Activated T-cell treated with anti-CD3 and anti-CD28 coated beads, Interleukin-2, amount 50 U/mL, for 24 hours (primary cell): Measurements from ENCODE around the gene RALGPS1.

Experiments
- DNase-seq: peaks from one replicate; pipeline ENCODE4 v3.0.0-alpha.2; 2020
- H3K27ac Mint-ChIP-seq: 2 replicates; pipeline ENCODE4 v1.8.0; 2020; ENCODE audit warnings: mild to moderate bottlenecking, mixed read lengths
- H3K27me3 Mint-ChIP-seq: 2 replicates; pipeline ENCODE4 v1.8.0; 2020; ENCODE audit warnings: mixed read lengths
- H3K36me3 Mint-ChIP-seq: 2 replicates; pipeline ENCODE4 v1.8.0; 2020; ENCODE audit warnings: low read depth, mixed read lengths
- H3K4me1 Mint-ChIP-seq: 2 replicates; pipeline ENCODE4 v1.8.0; 2020; ENCODE audit warnings: low read depth, mixed read lengths
- H3K4me3 Mint-ChIP-seq: 2 replicates; pipeline ENCODE4 v1.8.0; 2020; ENCODE audit warnings: mild to moderate bottlenecking, moderate library complexity, mixed read lengths
- H3K9me3 Mint-ChIP-seq: 2 replicates; pipeline ENCODE4 v1.8.0; 2020; ENCODE audit warnings: mixed read lengths

RALGPS1 gene

GRCh38 chr9:127081250-127082185, 166.9 kb downstream of the RALGPS1 start:
- Mint-ChIP-seq H3K27ac (no peak overlapping the region), H3K9me3 (no peaks in the 10 kb centered on the region), H3K36me3 (no peaks in the 10 kb centered on the region), H3K4me3 (no peak overlapping the region), H3K4me1 (peaks cover 11% of the 10 kb centered on the region), H3K27me3 (no peaks in the 10 kb centered on the region)
- no peak for DNase-seq

- Mint-ChIP-seq H3K4me3 (no peak overlapping the region), H3K4me1 (peaks cover 11% of the 10 kb centered on the region), H3K36me3 (no peaks in the 10 kb centered on the region), H3K27ac (no peak overlapping the region), H3K9me3 (no peaks in the 10 kb centered on the region), H3K27me3 (no peaks in the 10 kb centered on the region)
- no peak for DNase-seq
These were observed 168.8 kb downstream of the RALGPS1 start for GRCh38 chr9:127083138-127083980.

DNA sequence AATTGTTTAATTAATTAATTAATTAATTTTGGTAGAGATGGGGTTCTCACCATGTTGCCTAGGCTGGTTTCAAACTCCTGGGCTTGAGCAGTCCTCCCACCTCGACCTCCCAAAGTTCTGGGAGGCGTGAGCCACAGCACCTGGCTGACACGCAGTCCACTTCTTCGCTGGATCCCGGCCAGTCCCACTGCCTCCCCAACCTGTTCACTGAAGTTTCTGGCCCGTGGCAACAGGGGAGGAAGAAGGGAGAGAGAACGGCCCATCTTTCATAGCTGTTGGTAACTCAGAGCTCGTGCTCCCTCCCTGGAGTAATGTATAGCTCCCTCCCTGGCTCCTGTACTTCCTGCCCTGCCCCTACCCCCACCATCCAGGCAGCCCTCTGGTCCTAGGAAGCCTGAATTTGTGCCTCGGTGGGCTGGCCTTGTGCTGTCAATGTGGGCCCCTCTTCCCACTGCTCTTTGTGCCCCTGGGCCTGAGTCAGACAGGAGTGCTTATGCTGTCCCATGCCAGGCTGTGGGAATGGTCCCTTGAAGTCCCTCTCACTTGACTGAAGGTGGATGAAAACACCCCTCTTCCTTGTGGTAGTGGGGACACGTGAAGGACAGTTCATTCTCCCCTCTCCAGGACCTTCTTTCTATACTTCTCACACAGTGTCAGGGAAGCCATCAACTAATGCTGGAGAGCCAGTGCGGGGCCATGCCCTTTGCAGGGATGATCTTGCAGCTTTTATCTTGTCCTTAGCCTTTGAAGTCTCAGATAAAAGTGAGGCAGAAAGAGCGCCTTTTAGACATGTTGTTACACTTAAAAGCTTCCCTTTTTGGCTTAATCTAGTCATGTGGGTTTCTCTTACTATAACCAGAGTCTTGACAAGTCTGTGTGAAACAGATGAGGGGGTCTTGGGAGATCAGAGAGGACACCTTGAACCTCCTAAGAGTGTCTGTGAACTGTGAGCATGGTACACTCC, 169.8 kb downstream of the RALGPS1 start:
- Mint-ChIP-seq H3K27me3 (no peaks in the 10 kb centered on the region), H3K27ac (no peak overlapping the region)

DNA sequence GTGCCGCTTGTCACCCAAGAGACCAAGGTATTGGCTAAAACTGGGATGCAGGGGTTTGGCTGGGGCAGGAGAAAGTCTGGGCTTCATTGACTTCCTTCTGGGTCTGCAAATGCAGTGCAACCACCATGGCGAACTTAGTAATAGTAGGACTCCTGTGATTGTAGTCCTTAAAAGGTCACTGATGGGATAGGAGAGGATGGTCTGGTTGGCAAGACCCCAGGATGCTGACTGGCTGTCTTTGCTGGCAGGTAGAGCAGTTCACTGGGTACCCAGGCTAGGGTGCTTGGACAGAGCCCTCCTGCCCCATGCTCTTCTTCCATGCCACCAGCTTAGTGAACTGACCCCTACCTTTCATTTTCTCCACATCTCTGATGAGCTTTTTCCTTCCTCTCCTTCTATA, 170.6 kb downstream of the RALGPS1 start:
- no peak for DNase-seq
- Mint-ChIP-seq H3K36me3 (no peaks in the 10 kb centered on the region), H3K4me3 (no peak overlapping the region), H3K4me1 (peaks cover 11% of the 10 kb centered on the region), H3K27ac (no peak overlapping the region), H3K9me3 (no peaks in the 10 kb centered on the region), H3K27me3 (no peaks in the 10 kb centered on the region)

More for the DNA sequence above, 169.8 kb downstream of the RALGPS1 start:
- Mint-ChIP-seq H3K4me1 (peaks cover 11% of the 10 kb centered on the region), H3K36me3 (no peaks in the 10 kb centered on the region), H3K9me3 (no peaks in the 10 kb centered on the region), H3K4me3 (no peak overlapping the region)
- DNase-seq = no peak

DNA sequence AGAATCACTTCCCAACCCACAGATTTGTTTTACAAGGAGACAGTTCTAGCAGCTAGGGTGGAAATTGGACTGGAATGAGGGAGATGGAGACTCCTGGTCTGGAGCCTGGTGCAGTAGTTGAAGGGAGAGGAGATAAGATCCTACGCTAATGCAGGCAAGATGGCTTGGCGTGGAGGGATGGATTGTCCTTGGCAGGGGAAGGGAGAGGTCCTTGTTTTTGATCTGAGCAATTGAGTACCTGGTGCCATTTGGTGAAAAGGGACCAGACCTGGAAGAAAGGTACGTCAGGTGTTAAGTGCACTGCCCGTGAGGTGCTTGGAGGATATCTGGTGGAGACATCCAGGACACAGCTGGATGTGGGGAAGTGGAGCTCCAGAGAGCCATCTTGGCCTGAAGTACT, 172.2 kb downstream of the RALGPS1 start:
- no peaks in the 10 kb centered on the region for H3K27me3 Mint-ChIP-seq
- H3K4me3 Mint-ChIP-seq = no peak overlapping the region
- no peaks in the 10 kb centered on the region for H3K9me3 Mint-ChIP-seq
- no peak for DNase-seq
- H3K36me3 Mint-ChIP-seq = no peaks in the 10 kb centered on the region
- H3K27ac Mint-ChIP-seq = no peak overlapping the region
- H3K4me1 Mint-ChIP-seq = peaks cover 11% of the 10 kb centered on the region

- no peaks in the 10 kb centered on the region for H3K36me3 Mint-ChIP-seq
- no peak for DNase-seq
- no peak overlapping the region for H3K4me3 Mint-ChIP-seq
These were observed 172.8 kb downstream of the RALGPS1 start for GRCh38 chr9:127087411-127087810.

GRCh38 chr9:127087836-127088235, 173.3 kb downstream of the RALGPS1 start:
- Mint-ChIP-seq H3K9me3 (no peaks in the 10 kb centered on the region), H3K27me3 (no peaks in the 10 kb centered on the region), H3K4me1 (peaks cover 11% of the 10 kb centered on the region), H3K27ac (no peak overlapping the region), H3K36me3 (no peaks in the 10 kb centered on the region), H3K4me3 (no peak overlapping the region)
- DNase-seq = no peak

More at GRCh38 chr9:127087411-127087810, 172.8 kb downstream of the RALGPS1 start:
- Mint-ChIP-seq H3K9me3 (no peaks in the 10 kb centered on the region), H3K4me1 (peaks cover 11% of the 10 kb centered on the region), H3K27ac (no peak overlapping the region), H3K27me3 (no peaks in the 10 kb centered on the region)

GRCh38 chr9:127088724-127089615, 174.4 kb downstream of the RALGPS1 start:
- H3K27me3 Mint-ChIP-seq = no peaks in the 10 kb centered on the region
- no peaks in the 10 kb centered on the region for H3K9me3 Mint-ChIP-seq
- DNase-seq = no peak
- peaks cover 11% of the 10 kb centered on the region for H3K4me1 Mint-ChIP-seq
- H3K27ac Mint-ChIP-seq = no peak overlapping the region
- H3K4me3 Mint-ChIP-seq = no peak overlapping the region
- H3K36me3 Mint-ChIP-seq = no peaks in the 10 kb centered on the region

DNA sequence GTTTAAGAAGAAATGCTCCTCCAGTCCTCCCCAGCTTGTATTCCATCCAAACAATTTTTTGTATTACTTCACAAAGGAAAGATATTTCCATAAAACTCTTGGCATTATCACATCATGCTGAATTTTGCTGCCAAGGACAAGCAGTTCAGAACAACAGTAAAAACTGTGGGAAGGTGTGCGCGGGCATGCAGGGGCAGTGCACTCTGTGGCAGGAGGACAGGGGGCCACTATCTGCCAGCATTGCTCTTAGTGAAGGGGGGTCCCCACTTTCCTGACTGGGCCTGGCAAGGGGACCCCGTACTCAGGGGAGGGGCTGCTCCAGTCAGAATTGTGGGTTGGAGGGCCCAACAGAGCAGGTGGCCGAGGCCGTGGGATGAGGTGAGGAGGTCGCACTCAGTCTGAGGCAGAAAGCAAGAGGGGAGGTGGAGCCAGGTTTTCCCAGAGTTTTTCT, 175.1 kb downstream of the RALGPS1 start:
- Mint-ChIP-seq H3K4me3 (no peak overlapping the region), H3K27me3 (no peaks in the 10 kb centered on the region), H3K36me3 (no peaks in the 10 kb centered on the region), H3K9me3 (no peaks in the 10 kb centered on the region), H3K27ac (no peak overlapping the region), H3K4me1 (peaks cover 5% of the 10 kb centered on the region)
- DNase-seq = no peak

DNA sequence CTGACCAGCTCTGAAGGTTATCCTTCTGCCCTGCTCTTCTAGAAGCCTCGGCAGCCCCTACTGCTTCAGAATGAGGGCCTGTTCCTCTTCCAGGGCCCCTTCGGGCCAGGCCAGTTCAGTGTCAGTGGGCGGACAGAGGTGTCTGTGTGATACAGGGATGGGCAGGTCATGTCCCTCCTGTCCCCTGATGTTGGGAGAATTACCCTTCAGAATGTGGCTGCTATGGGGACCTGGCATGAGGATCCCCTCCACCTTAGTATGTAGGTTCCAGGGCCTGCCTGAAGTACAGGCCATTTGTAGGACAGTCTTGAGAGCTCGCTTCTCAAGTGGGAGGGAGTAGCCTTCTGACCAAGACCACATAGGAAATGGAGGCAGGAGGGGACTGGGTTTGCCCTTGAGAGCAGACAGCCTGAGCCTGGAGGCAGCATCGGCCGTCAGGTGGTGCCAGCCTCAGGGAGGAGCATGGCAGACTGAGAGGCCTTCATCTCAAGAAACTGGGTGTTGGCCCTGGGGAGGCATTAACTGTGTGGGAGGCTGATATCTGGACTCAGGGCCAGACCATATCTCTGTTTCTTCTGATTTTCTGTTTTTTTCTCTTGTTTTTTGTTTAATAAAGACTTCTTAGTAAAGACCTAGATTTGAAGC, 175.9 kb downstream of the RALGPS1 start:
- Mint-ChIP-seq H3K27me3 (no peaks in the 10 kb centered on the region), H3K9me3 (no peaks in the 10 kb centered on the region), H3K4me3 (no peak overlapping the region), H3K4me1 (no peaks in the 10 kb centered on the region), H3K27ac (no peak overlapping the region), H3K36me3 (no peaks in the 10 kb centered on the region)
- DNase-seq = no peak

DNA sequence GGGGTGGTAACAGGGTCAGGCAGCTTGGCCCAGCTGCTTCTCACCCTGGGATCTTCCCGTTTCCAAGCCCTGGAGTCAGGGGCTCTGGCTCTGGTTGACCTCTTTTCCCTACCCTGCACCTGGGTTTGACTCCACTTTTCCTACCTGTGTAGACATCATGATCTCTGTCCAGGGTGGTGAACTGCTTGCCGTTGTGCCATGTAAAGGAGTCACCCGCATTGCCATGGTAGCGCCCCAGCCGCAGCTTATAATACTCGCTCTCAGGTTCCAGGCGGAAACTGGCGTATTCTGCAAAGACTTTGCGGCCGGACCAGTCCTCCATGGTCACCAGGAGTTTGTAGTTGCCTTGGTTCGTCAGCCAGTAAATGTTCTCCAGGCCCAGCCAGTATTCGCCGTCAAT, 176.9 kb downstream of the RALGPS1 start:
- no peaks in the 10 kb centered on the region for H3K27me3 Mint-ChIP-seq
- H3K4me1 Mint-ChIP-seq = no peaks in the 10 kb centered on the region
- H3K4me3 Mint-ChIP-seq = no peak overlapping the region
- no peaks in the 10 kb centered on the region for H3K36me3 Mint-ChIP-seq
- no peaks in the 10 kb centered on the region for H3K9me3 Mint-ChIP-seq
- DNase-seq = no peak
- H3K27ac Mint-ChIP-seq = no peak overlapping the region

DNA sequence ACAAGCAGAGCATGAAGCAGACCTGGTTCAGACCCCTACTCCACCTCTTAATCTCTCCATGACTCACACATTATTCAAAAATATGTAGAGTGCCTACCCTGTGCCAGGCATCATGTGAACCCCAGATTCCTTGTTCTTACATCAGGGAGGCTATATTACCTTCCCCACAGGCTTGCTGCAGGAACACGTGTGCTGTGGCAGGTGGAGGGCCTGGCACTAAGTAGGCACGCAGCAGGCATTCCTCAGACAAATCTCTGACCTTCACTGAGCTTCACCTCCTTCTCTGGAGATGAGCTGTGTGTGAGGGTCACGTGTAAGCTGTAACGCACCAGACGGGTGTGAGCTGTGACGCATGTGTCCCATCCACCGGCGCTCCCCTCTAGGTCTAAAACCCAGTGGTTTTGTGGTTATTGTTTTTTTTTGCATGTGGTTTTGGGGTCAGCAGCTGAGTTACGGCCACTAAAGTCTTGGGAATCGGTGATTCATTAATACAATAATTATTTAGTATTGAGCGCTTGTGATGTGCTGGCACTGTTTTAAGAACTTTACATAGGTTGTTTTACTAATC, 177.5 kb downstream of the RALGPS1 start:
- no peak overlapping the region for H3K4me3 Mint-ChIP-seq
- no peaks in the 10 kb centered on the region for H3K36me3 Mint-ChIP-seq
- DNase-seq = no peak
- H3K9me3 Mint-ChIP-seq = no peaks in the 10 kb centered on the region
- H3K4me1 Mint-ChIP-seq = no peaks in the 10 kb centered on the region
- no peaks in the 10 kb centered on the region for H3K27me3 Mint-ChIP-seq
- H3K27ac Mint-ChIP-seq = no peak overlapping the region
